Spleen (tissue), 11 donors: Measurements from ENCODE around the gene AKR1B1. TPM values are rescaled to one million over a fixed set of nuclear protein-coding genes. Genes with fewer than 3 reads are reported as not detected.
A peak's percentile ranks its signal among the peaks of the same experiment; 100 is the strongest.

Source experiments
- DNase-seq: peaks from one replicate; pipeline ENCODE4 v3.0.0-alpha.2; 2020
- H3K27ac ChIP-seq, 8 donors: fragments of 200-600 bp; sonication (generic) in 7 of 8; 1 replicate in 4 of 8; 2 replicates in 4 of 8; pipeline versions ENCODE4 v1.5.0 to v1.8.0; 2016 to 2021; ENCODE audit warnings: inconsistent platforms in 4 of 8, mild to moderate bottlenecking in 4 of 8, moderate library complexity in 1 of 8
- H3K27me3 ChIP-seq, 7 donors: fragments of 200-600 bp; sonication (generic) in 6 of 7; replicated peaks in 1 of 7; 1 replicate in 4 of 7; 2 replicates in 3 of 7; pipeline versions ENCODE4 v1.5.0 to v1.8.0; 2016 to 2021; ENCODE audit warnings: inconsistent platforms in 3 of 7, mild to moderate bottlenecking in 1 of 7
- H3K36me3 ChIP-seq, 6 donors: fragments of 200-600 bp; sonication (generic) in 5 of 6; 1 replicate in 4 of 6; 2 replicates in 2 of 6; pipeline versions ENCODE4 v1.5.0 to v1.8.0; 2016 to 2021; ENCODE audit warnings: inconsistent platforms in 2 of 6
- H3K4me1 ChIP-seq, 6 donors: fragments of 200-600 bp; sonication (generic) in 5 of 6; 1 replicate in 3 of 6; 2 replicates in 3 of 6; pipeline versions ENCODE4 v1.5.0 to v1.8.0; 2016 to 2021; ENCODE audit warnings: inconsistent platforms in 3 of 6
- H3K4me3 ChIP-seq, 8 donors: fragments of 200-600 bp; sonication (generic) in 7 of 8; 1 replicate in 4 of 8; 2 replicates in 4 of 8; pipeline versions ENCODE4 v1.5.0 to v1.8.0; 2016 to 2021; ENCODE audit warnings: inconsistent platforms in 4 of 8, mild to moderate bottlenecking in 4 of 8, moderate library complexity in 2 of 8
- H3K9me3 ChIP-seq, 8 donors: fragments of 200-600 bp; sonication (generic) in 7 of 8; 1 replicate in 4 of 8; 2 replicates in 4 of 8; pipeline versions ENCODE4 v1.5.0 to v1.8.0; 2016 to 2021; ENCODE audit warnings: inconsistent platforms in 4 of 8
- POLR2A ChIP-seq, 3 donors: fragments of 450-650 bp; IDR thresholded peaks; one replicate each; pipeline ENCODE4 v1.5.1; 2017; ENCODE audit warnings: antibody characterized with exemption in 3 of 3, mild to moderate bottlenecking in 1 of 3
- POLR2AphosphoS5 ChIP-seq, 3 donors: sonication (generic); formaldehyde crosslinking; IDR thresholded peaks; one replicate each; pipeline ENCODE4 v1.5.1; 2017; ENCODE audit warnings: antibody characterized with exemption in 3 of 3
- WGBS, 5 donors: extraction: QIAGEN DNeasy Blood & Tissue Kit in 3 of 5; methylation state at CpG; one replicate each; pipeline versions ENCODE4 v1.1.5 to v1.1.7; 2013 to 2018; 5-methylcytosine and 5-hydroxymethylcytosine counted together
- intact Hi-C: fragments of 100-400 bp; cut with DNase I; formaldehyde crosslinking; loops from one replicate; pipeline ENCODE4 v1.15.0; 2023; ENCODE audit warnings: low total_unique reads
- polyA plus RNA-seq, 3 donors: library from polyadenylated mRNA; stranded (reverse); fragments of 200-250 nt; gene quantifications; one replicate each; pipeline ENCODE4 v1.2.1, GENCODE V29; 2013
- total RNA-seq, 7 donors: library from RNA; depleted of rRNA in 3 of 7; stranded (reverse); fragments of >200 nt in 3 of 7; fragmentation: NEBNext Ultra II Directional in 4 of 7; extraction: Animal tissue kit (Norgen Biotek cat#: 25700) in 4 of 7; gene quantifications; one replicate each; pipeline versions ENCODE4 v1.1.0 to v1.2.1, GENCODE V29; 2016 to 2021
- TF ChIP-seq, protein P1 (sequence below), 11 experiments: fragments of 200-600 bp in 7 of 11; fragments of 450-650 bp in 4 of 11; sonication (generic) in 4 of 11; IDR thresholded peaks in 8 of 11; conservative IDR thresholded peaks in 3 of 11; 1 replicate in 7 of 11; 2 replicates in 4 of 11; pipeline versions ENCODE4 v1.4.0 to v1.8.0; 2016 to 2021; ENCODE audit warnings: antibody characterized with exemption in 11 of 11, inconsistent platforms in 4 of 11, mild to moderate bottlenecking in 1 of 11
- donor health status: healthy with polysubstance abuse.
- donor health status: DM: no; HTN: no; CAD: no; lungs with moderate emphysema.
- donor health status: DM: no; HTN: no; CAD: no.
- donor health status: Bipolar disorder and iron deficiency.
- donor health status: healthy.
- donor health status: DM: no; HTN: no; CAD: no.
- donor health status: DM: yes; HTN: yes; CAD: no.

The AKR1B1 gene
- total and polyA plus RNA-seq, 10 donors, result 53.7 to 112 (median 68.3) TPM

DNA sequence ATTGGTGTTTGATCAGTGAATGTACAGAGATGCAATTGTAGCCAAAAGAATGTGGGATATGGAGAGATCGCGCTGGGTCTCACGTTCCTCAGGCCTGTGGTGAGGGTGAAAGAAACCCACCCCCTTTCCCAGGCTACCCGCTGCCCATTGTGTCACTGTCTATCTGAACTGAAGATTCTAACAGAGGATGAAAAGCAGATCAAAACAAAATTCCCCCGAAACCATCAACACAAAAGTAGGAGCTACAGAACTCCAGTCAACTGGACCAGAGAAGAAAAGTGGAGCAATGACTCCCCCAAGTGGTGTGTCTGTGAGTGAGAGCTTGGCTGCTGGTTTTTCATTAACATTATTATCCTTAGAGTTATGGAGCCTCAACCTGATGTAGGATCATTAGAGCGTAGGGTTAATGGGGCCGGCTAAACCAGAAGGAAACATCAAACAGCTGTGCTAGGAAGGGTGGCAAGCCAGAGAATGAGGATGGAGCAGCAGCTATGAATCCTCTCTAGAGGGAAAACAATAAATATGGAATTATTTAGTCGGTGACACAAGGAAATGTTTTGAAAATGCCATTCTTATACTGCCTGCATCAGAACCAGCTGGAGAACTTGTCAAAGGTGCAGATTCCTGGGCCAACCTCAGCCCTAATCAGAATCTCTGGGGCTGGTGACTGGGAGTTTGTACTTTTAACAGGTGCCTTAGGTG lies 38.3 kb downstream of the AKR1B1 start:
- intact Hi-C loops, result no loop called here
- TF ChIP-seq, protein P1, sequence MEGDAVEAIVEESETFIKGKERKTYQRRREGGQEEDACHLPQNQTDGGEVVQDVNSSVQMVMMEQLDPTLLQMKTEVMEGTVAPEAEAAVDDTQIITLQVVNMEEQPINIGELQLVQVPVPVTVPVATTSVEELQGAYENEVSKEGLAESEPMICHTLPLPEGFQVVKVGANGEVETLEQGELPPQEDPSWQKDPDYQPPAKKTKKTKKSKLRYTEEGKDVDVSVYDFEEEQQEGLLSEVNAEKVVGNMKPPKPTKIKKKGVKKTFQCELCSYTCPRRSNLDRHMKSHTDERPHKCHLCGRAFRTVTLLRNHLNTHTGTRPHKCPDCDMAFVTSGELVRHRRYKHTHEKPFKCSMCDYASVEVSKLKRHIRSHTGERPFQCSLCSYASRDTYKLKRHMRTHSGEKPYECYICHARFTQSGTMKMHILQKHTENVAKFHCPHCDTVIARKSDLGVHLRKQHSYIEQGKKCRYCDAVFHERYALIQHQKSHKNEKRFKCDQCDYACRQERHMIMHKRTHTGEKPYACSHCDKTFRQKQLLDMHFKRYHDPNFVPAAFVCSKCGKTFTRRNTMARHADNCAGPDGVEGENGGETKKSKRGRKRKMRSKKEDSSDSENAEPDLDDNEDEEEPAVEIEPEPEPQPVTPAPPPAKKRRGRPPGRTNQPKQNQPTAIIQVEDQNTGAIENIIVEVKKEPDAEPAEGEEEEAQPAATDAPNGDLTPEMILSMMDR (IDR thresholded peaks at IDR 0.05 in 8 of 11, conservative IDR thresholded peaks at IDR 0.05 in 3 of 11), result peak in 1 of 11 experiments; percentile 33
- no peak for TF ChIP-seq POLR2AphosphoS5 (IDR thresholded peaks at IDR 0.05)
- Histone ChIP-seq H3K27ac (no peak overlapping the region), H3K36me3 (no peaks in the 10 kb centered on the region), H3K4me3 (no peak overlapping the region), H3K27me3 (peaks cover 0 to 13% (median 0%) of the 10 kb centered on the region in 7 donors), H3K4me1 (peaks cover 0 to 13% (median 4%) of the 10 kb centered on the region in 6 donors), H3K9me3 (no peaks in the 10 kb centered on the region)
- no peak for DNase-seq
- 79 to 87% (median 82%) methylated on average over 8 of the region's 8 CpGs for WGBS, 5 donors

DNA sequence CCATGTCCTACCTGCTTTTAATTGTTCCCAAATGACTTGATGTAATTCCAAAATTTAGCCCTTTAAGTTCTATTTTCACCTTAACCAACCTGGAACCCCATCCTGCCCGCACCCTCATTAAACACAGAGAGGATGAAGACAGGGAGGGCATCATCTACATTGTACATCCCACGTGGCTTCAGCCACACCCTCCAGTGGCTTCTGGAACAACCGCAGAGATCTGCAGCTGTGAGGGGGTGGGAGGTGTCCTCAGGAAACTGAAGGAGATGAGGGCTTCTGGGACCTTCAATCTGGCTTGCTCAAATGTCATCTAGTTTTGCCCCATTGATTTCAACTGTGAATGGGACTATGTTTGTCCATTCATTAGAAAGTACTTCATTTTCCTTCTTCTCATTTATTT lies 39.0 kb downstream of the AKR1B1 start:
- Histone ChIP-seq H3K4me3 (no peak overlapping the region), H3K9me3 (no peaks in the 10 kb centered on the region), H3K27ac (no peak overlapping the region), H3K27me3 (peaks cover 0 to 13% (median 0%) of the 10 kb centered on the region in 7 donors), H3K36me3 (no peaks in the 10 kb centered on the region), H3K4me1 (peaks cover 0 to 13% (median 4%) of the 10 kb centered on the region in 6 donors)
- DNase-seq, result no peak
- intact Hi-C loops, result no loop called here
- WGBS, 5 donors, result 46 to 70% (median 58%) methylated on average over 3 of the region's 3 CpGs
- TF ChIP-seq, protein P1 (IDR thresholded peaks at IDR 0.05 in 8 of 11, conservative IDR thresholded peaks at IDR 0.05 in 3 of 11), result no peak
- TF ChIP-seq POLR2AphosphoS5 (IDR thresholded peaks at IDR 0.05) (no peak), POLR2A (IDR thresholded peaks at IDR 0.05) (no peak)

DNA sequence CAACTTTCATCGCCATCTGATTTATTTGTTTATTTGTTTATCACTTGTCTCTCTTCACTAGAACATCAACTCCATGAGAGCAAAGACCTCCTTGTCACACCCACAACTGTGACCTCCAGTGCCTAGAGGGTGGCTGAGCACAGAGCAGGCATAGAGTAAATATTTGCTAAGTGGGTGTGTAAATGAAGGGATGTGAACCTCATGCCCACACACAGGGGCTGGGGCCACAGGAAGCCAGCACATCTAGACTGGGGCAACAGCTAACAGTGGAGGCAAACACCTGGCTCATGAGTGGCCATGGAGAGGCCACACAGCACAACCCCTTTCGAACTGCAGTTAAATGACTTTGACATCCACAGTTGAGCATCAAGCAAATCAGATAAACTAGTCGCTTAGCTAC lies 39.8 kb downstream of the AKR1B1 start:
- H3K9me3 ChIP-seq, result no peaks in the 10 kb centered on the region
- peaks cover 0 to 13% (median 0%) of the 10 kb centered on the region in 7 donors for H3K27me3 ChIP-seq
- no peak overlapping the region for H3K27ac ChIP-seq
- WGBS, 5 donors, result 85 to 98% (median 93%) methylated on average over 2 to 3 of the region's 3 CpGs
- H3K36me3 ChIP-seq, result no peaks in the 10 kb centered on the region
- peaks cover 0 to 13% (median 4%) of the 10 kb centered on the region in 6 donors for H3K4me1 ChIP-seq
- no peak for TF ChIP-seq POLR2AphosphoS5 (IDR thresholded peaks at IDR 0.05)
- no peak for TF ChIP-seq POLR2A (IDR thresholded peaks at IDR 0.05)
- TF ChIP-seq, protein P1 (IDR thresholded peaks at IDR 0.05 in 8 of 11, conservative IDR thresholded peaks at IDR 0.05 in 3 of 11), result no peak
- no peak overlapping the region for H3K4me3 ChIP-seq
- intact Hi-C loops, result no loop called here
- no peak for DNase-seq

DNA sequence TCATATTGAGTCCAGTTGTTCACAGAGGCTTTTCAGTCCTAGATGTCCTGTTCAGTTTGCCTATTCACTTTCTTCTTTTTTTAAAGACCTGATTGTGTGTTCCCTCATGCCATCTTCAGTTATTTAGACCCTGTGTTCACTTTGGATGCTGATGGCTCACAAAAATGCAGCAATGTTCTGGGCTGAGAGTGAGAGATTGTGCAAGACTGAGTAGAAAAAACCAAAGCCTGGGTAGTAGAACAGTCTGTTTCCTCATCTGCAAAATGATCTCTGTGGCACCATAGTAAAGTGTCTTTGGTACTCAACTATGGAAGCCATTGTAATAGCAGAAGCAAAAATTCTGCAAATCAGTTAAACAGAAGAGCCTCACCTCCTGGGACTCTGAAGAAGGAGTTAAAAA lies 43.2 kb downstream of the AKR1B1 start:
- intact Hi-C loops, result no loop called here
- DNase-seq, result no peak
- Histone ChIP-seq H3K27ac (no peak overlapping the region), H3K9me3 (no peaks in the 10 kb centered on the region), H3K4me3 (no peak overlapping the region), H3K36me3 (no peaks in the 10 kb centered on the region), H3K4me1 (no peaks in the 10 kb centered on the region), H3K27me3 (no peaks in the 10 kb centered on the region)
- TF ChIP-seq POLR2A (IDR thresholded peaks at IDR 0.05) (no peak), POLR2AphosphoS5 (IDR thresholded peaks at IDR 0.05) (no peak)
- TF ChIP-seq, protein P1 (IDR thresholded peaks at IDR 0.05 in 8 of 11, conservative IDR thresholded peaks at IDR 0.05 in 3 of 11), result no peak
